Measurements from ENCODE around the gene LPA.

DNA sequence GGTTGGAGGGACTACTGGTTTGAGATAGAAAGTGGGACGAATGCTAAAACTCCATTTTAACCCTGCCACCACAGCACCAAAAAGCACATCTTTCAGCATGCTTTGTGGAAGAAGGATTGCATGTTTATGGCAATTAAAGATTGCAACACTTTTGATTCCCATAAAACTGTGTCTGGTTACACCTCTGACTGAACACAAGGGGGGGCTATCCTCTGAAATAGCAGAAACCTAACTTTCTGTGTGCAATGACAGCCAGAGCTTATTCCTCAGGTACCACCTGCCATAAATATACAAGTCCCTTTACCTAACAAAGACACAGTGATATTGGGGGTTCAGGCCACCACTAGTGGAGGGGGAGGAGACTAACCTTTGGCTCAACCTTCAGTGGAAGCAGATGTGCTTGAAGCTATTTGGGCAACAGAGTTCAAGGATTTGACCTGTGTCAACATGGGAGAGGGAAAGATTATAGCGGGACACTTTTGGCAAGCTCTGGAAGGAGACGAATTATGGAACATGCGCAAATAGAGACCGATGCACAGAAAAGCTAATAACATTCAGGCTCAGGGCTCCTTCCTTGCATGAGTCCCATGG is 28.4 kb upstream of the LPA start:
- TF ChIP-seq, protein P1, sequence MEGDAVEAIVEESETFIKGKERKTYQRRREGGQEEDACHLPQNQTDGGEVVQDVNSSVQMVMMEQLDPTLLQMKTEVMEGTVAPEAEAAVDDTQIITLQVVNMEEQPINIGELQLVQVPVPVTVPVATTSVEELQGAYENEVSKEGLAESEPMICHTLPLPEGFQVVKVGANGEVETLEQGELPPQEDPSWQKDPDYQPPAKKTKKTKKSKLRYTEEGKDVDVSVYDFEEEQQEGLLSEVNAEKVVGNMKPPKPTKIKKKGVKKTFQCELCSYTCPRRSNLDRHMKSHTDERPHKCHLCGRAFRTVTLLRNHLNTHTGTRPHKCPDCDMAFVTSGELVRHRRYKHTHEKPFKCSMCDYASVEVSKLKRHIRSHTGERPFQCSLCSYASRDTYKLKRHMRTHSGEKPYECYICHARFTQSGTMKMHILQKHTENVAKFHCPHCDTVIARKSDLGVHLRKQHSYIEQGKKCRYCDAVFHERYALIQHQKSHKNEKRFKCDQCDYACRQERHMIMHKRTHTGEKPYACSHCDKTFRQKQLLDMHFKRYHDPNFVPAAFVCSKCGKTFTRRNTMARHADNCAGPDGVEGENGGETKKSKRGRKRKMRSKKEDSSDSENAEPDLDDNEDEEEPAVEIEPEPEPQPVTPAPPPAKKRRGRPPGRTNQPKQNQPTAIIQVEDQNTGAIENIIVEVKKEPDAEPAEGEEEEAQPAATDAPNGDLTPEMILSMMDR (IDR thresholded peaks at IDR 0.05; ENCODE audit: insufficient read depth, low read length, poor library complexity, severe bottlenecking) = no peak
- no peak for TF ChIP-seq EZH2phosphoT487 (conservative IDR thresholded peaks at IDR 0.05; ENCODE audit: low read length)

Data from SU-DHL-6 (cell line).